ENCODE results near the gene OXNAD1. TPM values are rescaled to one million over a fixed set of nuclear protein-coding genes. Genes with fewer than 3 reads are reported as not detected.

Gene OXNAD1
- total and polyA plus RNA-seq, 4 donors, result 9.3 to 23.9 (median 13.1) TPM

- peaks cover 9% of the 10 kb centered on the region for H3K4me1 ChIP-seq (ENCODE audit: control insufficient read depth, insufficient read depth, low read length)
- no peak overlapping the region for H3K4me3 ChIP-seq (ENCODE audit: low read depth, low read length)
- no peaks in the 10 kb centered on the region for H3K9me3 ChIP-seq (ENCODE audit: control insufficient read depth, insufficient read depth, low read length)
- H3K27ac ChIP-seq (ENCODE audit: low read depth, low read length), result no peak overlapping the region
- WGBS (ENCODE audit: insufficient coverage), result 92% methylated on average over 12 of the region's 15 CpGs
- peaks cover 7% of the 10 kb centered on the region for H3K36me3 ChIP-seq (ENCODE audit: control insufficient read depth, insufficient read depth, low read length)
- DNase-seq (ENCODE audit: low read depth in 4 of 6, low spot score in 6 of 6), result no peak
- H3K27me3 ChIP-seq (ENCODE audit: control insufficient read depth, insufficient read depth, low read length), result no peaks in the 10 kb centered on the region
Measured at GRCh38 chr3:16337856-16338540, 73.0 kb downstream of the OXNAD1 start.

GRCh38 chr3:16338999-16339398, 74.0 kb downstream of the OXNAD1 start:
- peaks cover 7% of the 10 kb centered on the region for H3K36me3 ChIP-seq (ENCODE audit: control insufficient read depth, insufficient read depth, low read length)
- no CpG with 5 or more reads among the region's 1 CpG for WGBS (ENCODE audit: insufficient coverage)
- DNase-seq (ENCODE audit: low read depth in 4 of 6, low spot score in 6 of 6), result peak in 2 of 6 donors; percentile 48 to 63
- no peak overlapping the region for H3K4me3 ChIP-seq (ENCODE audit: low read depth, low read length)
- H3K9me3 ChIP-seq (ENCODE audit: control insufficient read depth, insufficient read depth, low read length), result no peaks in the 10 kb centered on the region
- H3K4me1 ChIP-seq (ENCODE audit: control insufficient read depth, insufficient read depth, low read length), result peaks cover 9% of the 10 kb centered on the region
- no peaks in the 10 kb centered on the region for H3K27me3 ChIP-seq (ENCODE audit: control insufficient read depth, insufficient read depth, low read length)
- no peak overlapping the region for H3K27ac ChIP-seq (ENCODE audit: low read depth, low read length)

GRCh38 chr3:16343101-16343500, 78.1 kb downstream of the OXNAD1 start:
- H3K27ac ChIP-seq (ENCODE audit: low read depth, low read length), result no peak overlapping the region
- WGBS (ENCODE audit: insufficient coverage), result no CpG with 5 or more reads among the region's 1 CpG

GRCh38 chr3:16346413-16347081, 81.5 kb downstream of the OXNAD1 start:
- Histone ChIP-seq H3K4me1 (ENCODE audit: control insufficient read depth, insufficient read depth, low read length) (no peaks in the 10 kb centered on the region), H3K27me3 (ENCODE audit: control insufficient read depth, insufficient read depth, low read length) (no peaks in the 10 kb centered on the region), H3K9me3 (ENCODE audit: control insufficient read depth, insufficient read depth, low read length) (no peaks in the 10 kb centered on the region), H3K36me3 (ENCODE audit: control insufficient read depth, insufficient read depth, low read length) (no peaks in the 10 kb centered on the region), H3K27ac (ENCODE audit: low read depth, low read length) (no peak overlapping the region), H3K4me3 (ENCODE audit: low read depth, low read length) (no peak overlapping the region)
- DNase-seq (ENCODE audit: low read depth in 4 of 6, low spot score in 6 of 6), result no peak
- 98% methylated on average over 7 of the region's 7 CpGs for WGBS (ENCODE audit: insufficient coverage)

More at GRCh38 chr3:16343101-16343500, 78.1 kb downstream of the OXNAD1 start:
- no peaks in the 10 kb centered on the region for H3K4me1 ChIP-seq (ENCODE audit: control insufficient read depth, insufficient read depth, low read length)
- DNase-seq (ENCODE audit: low read depth in 4 of 6, low spot score in 6 of 6), result no peak
- peaks cover 1% of the 10 kb centered on the region for H3K36me3 ChIP-seq (ENCODE audit: control insufficient read depth, insufficient read depth, low read length)
- H3K4me3 ChIP-seq (ENCODE audit: low read depth, low read length), result no peak overlapping the region
- no peaks in the 10 kb centered on the region for H3K9me3 ChIP-seq (ENCODE audit: control insufficient read depth, insufficient read depth, low read length)
- no peaks in the 10 kb centered on the region for H3K27me3 ChIP-seq (ENCODE audit: control insufficient read depth, insufficient read depth, low read length)

- no peaks in the 10 kb centered on the region for H3K36me3 ChIP-seq (ENCODE audit: control insufficient read depth, insufficient read depth, low read length)
- H3K27me3 ChIP-seq (ENCODE audit: control insufficient read depth, insufficient read depth, low read length), result no peaks in the 10 kb centered on the region
- WGBS (ENCODE audit: insufficient coverage), result 100% methylated on average over 3 of the region's 4 CpGs
- no peak for DNase-seq (ENCODE audit: low read depth in 4 of 6, low spot score in 6 of 6)
- H3K4me1 ChIP-seq (ENCODE audit: control insufficient read depth, insufficient read depth, low read length), result no peaks in the 10 kb centered on the region
- H3K4me3 ChIP-seq (ENCODE audit: low read depth, low read length), result no peak overlapping the region
- no peak overlapping the region for H3K27ac ChIP-seq (ENCODE audit: low read depth, low read length)
- no peaks in the 10 kb centered on the region for H3K9me3 ChIP-seq (ENCODE audit: control insufficient read depth, insufficient read depth, low read length)
Measured at GRCh38 chr3:16347548-16347947, 82.5 kb downstream of the OXNAD1 start.

- Histone ChIP-seq H3K4me3 (ENCODE audit: low read depth, low read length) (no peak overlapping the region), H3K27ac (ENCODE audit: low read depth, low read length) (no peak overlapping the region), H3K36me3 (ENCODE audit: control insufficient read depth, insufficient read depth, low read length) (no peaks in the 10 kb centered on the region), H3K4me1 (ENCODE audit: control insufficient read depth, insufficient read depth, low read length) (no peaks in the 10 kb centered on the region), H3K9me3 (ENCODE audit: control insufficient read depth, insufficient read depth, low read length) (no peaks in the 10 kb centered on the region), H3K27me3 (ENCODE audit: control insufficient read depth, insufficient read depth, low read length) (no peaks in the 10 kb centered on the region)
- WGBS (ENCODE audit: insufficient coverage), result no CpG with 5 or more reads among the region's 2 CpGs
- DNase-seq (ENCODE audit: low read depth in 4 of 6, low spot score in 6 of 6), result no peak
Measured at GRCh38 chr3:16349986-16350596, 85.1 kb downstream of the OXNAD1 start.

GRCh38 chr3:16350597-16351318, 85.7 kb downstream of the OXNAD1 start:
- H3K9me3 ChIP-seq (ENCODE audit: control insufficient read depth, insufficient read depth, low read length), result no peaks in the 10 kb centered on the region
- H3K27ac ChIP-seq (ENCODE audit: low read depth, low read length), result no peak overlapping the region
- no peaks in the 10 kb centered on the region for H3K36me3 ChIP-seq (ENCODE audit: control insufficient read depth, insufficient read depth, low read length)
- H3K27me3 ChIP-seq (ENCODE audit: control insufficient read depth, insufficient read depth, low read length), result no peaks in the 10 kb centered on the region
- no peaks in the 10 kb centered on the region for H3K4me1 ChIP-seq (ENCODE audit: control insufficient read depth, insufficient read depth, low read length)
- H3K4me3 ChIP-seq (ENCODE audit: low read depth, low read length), result no peak overlapping the region
- DNase-seq (ENCODE audit: low read depth in 4 of 6, low spot score in 6 of 6), result no peak
- WGBS (ENCODE audit: insufficient coverage), result 95% methylated on average over 3 of the region's 5 CpGs

- Histone ChIP-seq H3K27me3 (ENCODE audit: control insufficient read depth, insufficient read depth, low read length) (no peaks in the 10 kb centered on the region), H3K36me3 (ENCODE audit: control insufficient read depth, insufficient read depth, low read length) (peaks cover 3% of the 10 kb centered on the region), H3K4me3 (ENCODE audit: low read depth, low read length) (no peak overlapping the region), H3K27ac (ENCODE audit: low read depth, low read length) (no peak overlapping the region), H3K9me3 (ENCODE audit: control insufficient read depth, insufficient read depth, low read length) (no peaks in the 10 kb centered on the region), H3K4me1 (ENCODE audit: control insufficient read depth, insufficient read depth, low read length) (no peaks in the 10 kb centered on the region)
- DNase-seq (ENCODE audit: low read depth in 4 of 6, low spot score in 6 of 6), result peak in 1 of 6 donors; percentile 31
- no CpG with 5 or more reads among the region's 2 CpGs for WGBS (ENCODE audit: insufficient coverage)
Measured at GRCh38 chr3:16352428-16352827, 87.4 kb downstream of the OXNAD1 start.

GRCh38 chr3:16354291-16354690, 89.3 kb downstream of the OXNAD1 start:
- Histone ChIP-seq H3K27me3 (ENCODE audit: control insufficient read depth, insufficient read depth, low read length) (no peaks in the 10 kb centered on the region), H3K36me3 (ENCODE audit: control insufficient read depth, insufficient read depth, low read length) (peaks cover 3% of the 10 kb centered on the region), H3K9me3 (ENCODE audit: control insufficient read depth, insufficient read depth, low read length) (no peaks in the 10 kb centered on the region), H3K4me3 (ENCODE audit: low read depth, low read length) (no peak overlapping the region), H3K27ac (ENCODE audit: low read depth, low read length) (no peak overlapping the region), H3K4me1 (ENCODE audit: control insufficient read depth, insufficient read depth, low read length) (no peaks in the 10 kb centered on the region)
- DNase-seq (ENCODE audit: low read depth in 4 of 6, low spot score in 6 of 6), result no peak
- WGBS (ENCODE audit: insufficient coverage), result 95% methylated on average over 3 of the region's 3 CpGs
